GM12878 (cell line): ENCODE data around the gene TRIOBP. TPM values are rescaled to one million over a fixed set of nuclear protein-coding genes. Genes with fewer than 3 reads are reported as not detected.

Source experiments
- CEBPZ ChIP-seq: fragments of 150-350 bp; IDR thresholded peaks from 2 replicates; pipeline ENCODE4 v1.6.1; 2016; ENCODE audit warnings: low read depth, low read length
- HDAC6 ChIP-seq: fragments of 200-600 bp; sonication (generic); IDR thresholded peaks from one replicate; pipeline ENCODE4 v1.8.0; 2017; ENCODE audit warnings: antibody characterized with exemption; ENCODE audit not compliant: unreplicated experiment
- HSF1 ChIP-seq: fragments of 150-350 bp; IDR thresholded peaks from 2 replicates; pipeline ENCODE4 v1.6.1; 2014; ENCODE audit warnings: mild to moderate bottlenecking, low read depth, low read length
- IKZF1 ChIP-seq: fragments of 450-650 bp; conservative IDR thresholded peaks from 2 replicates; pipeline ENCODE4 v1.6.1; 2017; ENCODE audit warnings: antibody characterized with exemption, mild to moderate bottlenecking
- IRF3 ChIP-seq: fragments of 450-650 bp; IDR thresholded peaks from 2 replicates; pipeline ENCODE4 v1.6.1; 2014; ENCODE audit warnings: mild to moderate bottlenecking
- KLF5 ChIP-seq: fragments of 450-650 bp; IDR thresholded peaks from 2 replicates; pipeline ENCODE4 v1.6.1; 2014; ENCODE audit warnings: mild to moderate bottlenecking; ENCODE audit not compliant: partially characterized antibody
- MLLT1 ChIP-seq: fragments of 450-650 bp; IDR thresholded peaks from 2 replicates; pipeline ENCODE4 v1.6.1; 2016; ENCODE audit warnings: mild to moderate bottlenecking
- MXI1 ChIP-seq: fragments of 150-350 bp; IDR thresholded peaks from 2 replicates; pipeline ENCODE4 v1.6.1; 2011; ENCODE audit warnings: low read depth, mild to moderate bottlenecking, inconsistent platforms, low read length, improper control_type of control experiment
- NFYA ChIP-seq: IDR thresholded peaks from 2 replicates; pipeline ENCODE4 v1.6.1; 2011; ENCODE audit warnings: low read depth, mild to moderate bottlenecking, low read length, improper control_type of control experiment, borderline replicate concordance
- TCF3 ChIP-seq: IDR thresholded peaks from 2 replicates; pipeline ENCODE4 v1.6.1; 2012; ENCODE audit warnings: low read depth, mild to moderate bottlenecking, low read length, borderline replicate concordance; ENCODE audit not compliant: insufficient read depth
- ZBTB40 ChIP-seq: fragments of 450-650 bp; IDR thresholded peaks from 2 replicates; pipeline ENCODE4 v1.6.1; 2016; ENCODE audit warnings: mild to moderate bottlenecking, moderate library complexity, borderline replicate concordance
- ZNF207 ChIP-seq: fragments of 450-650 bp; IDR thresholded peaks from 2 replicates; pipeline ENCODE4 v1.6.1; 2014; ENCODE audit warnings: antibody characterized with exemption, mild to moderate bottlenecking, borderline replicate concordance
- polyA plus RNA-seq, 11 experiments: library from polyadenylated mRNA; depleted of rRNA in 4 of 11; unstranded in 6 of 11; stranded (reverse) in 5 of 11; fragments of >200 nt; fragmentation: Nextera tagmentation in 4 of 11; fragmentation: Illumina TruSeq in 1 of 11; extraction: Ambion mirVana in 4 of 11; extraction: Trizol in 1 of 11; gene quantifications; 1 replicate in 1 of 11; 2 replicates in 10 of 11; pipeline versions ENCODE4 v1.2.1 to v1.2.3, GENCODE V29; 2011 to 2016; ENCODE audit warnings: inconsistent platforms in 2 of 11, missing spikeins in 2 of 11, low read depth in 1 of 11
- total RNA-seq, 4 experiments: library from RNA; depleted of rRNA in 3 of 4; stranded (reverse); fragments of >200 nt in 3 of 4; fragmentation: Illumina TruSeq in 1 of 4; extraction: Trizol in 1 of 4; gene quantifications; 2 replicates each; pipeline versions ENCODE4 v1.2.1 to v1.2.3, GENCODE V29; 2013 to 2021

TRIOBP gene
- total and polyA plus RNA-seq, 10 of the 15 experiments (the other 5 are each of a cell fraction or from before 2014, with no cell fraction given), result 0.21 to 23.6 (median 11.9) TPM

GRCh38 chr22:37658133-37659065 lies 38.4 kb upstream of the TRIOBP start, which contains the start of gene PDXP (continued):
- TF ChIP-seq ZNF207, result 0 out of 2 replicates have a peak, but pooled peaks have one; percentile 40
- TF ChIP-seq NFYA, result peak; percentile 70
- peak; percentile 69 for TF ChIP-seq MXI1
- peak; percentile 61 for TF ChIP-seq IKZF1
- TF ChIP-seq TCF3, result 0 out of 2 replicates have a peak, but pooled peaks have one; percentile 50
- TF ChIP-seq KLF5, result peak; percentile 55
- no peak for TF ChIP-seq HSF1
- peak; percentile 84 for TF ChIP-seq HDAC6
- TF ChIP-seq MLLT1, result no peak
- no peak; the same call in 1 of the 2 replicates for TF ChIP-seq ZBTB40
- peak; percentile 94 for TF ChIP-seq IRF3
- peak; percentile 83 for TF ChIP-seq CEBPZ
